ENCODE measurements around the gene DLG2.

The DLG2 gene

DNA sequence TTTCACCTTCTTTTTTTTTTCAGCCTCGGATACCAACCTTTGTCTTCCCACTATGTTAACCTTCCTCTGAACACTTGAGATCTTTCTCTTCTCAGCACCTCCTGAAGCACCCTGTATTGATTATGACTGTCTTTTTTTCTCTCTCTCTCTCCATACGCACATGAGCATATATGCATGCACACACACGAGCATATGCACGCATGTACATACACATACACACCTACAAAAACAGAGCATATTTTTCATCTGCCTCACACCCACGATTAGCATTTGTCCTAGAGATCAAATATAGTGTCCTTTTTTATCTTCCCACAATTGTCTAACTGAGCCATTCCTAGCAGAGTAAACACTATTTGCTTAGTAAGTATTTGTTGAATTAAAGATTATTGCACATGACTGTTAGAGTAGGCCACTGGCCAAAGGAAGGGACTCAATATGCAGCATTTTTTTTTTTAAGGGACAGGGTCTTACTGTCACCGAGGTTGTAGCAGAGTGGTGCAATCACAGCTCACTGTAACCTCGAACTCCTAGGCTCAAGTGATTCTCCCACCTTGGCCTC, 1718.8 kb downstream of the DLG2 start:
- DNase-seq (ENCODE audit: low read depth in 4 of 4, low spot score in 1 of 4), result no peak

DNA sequence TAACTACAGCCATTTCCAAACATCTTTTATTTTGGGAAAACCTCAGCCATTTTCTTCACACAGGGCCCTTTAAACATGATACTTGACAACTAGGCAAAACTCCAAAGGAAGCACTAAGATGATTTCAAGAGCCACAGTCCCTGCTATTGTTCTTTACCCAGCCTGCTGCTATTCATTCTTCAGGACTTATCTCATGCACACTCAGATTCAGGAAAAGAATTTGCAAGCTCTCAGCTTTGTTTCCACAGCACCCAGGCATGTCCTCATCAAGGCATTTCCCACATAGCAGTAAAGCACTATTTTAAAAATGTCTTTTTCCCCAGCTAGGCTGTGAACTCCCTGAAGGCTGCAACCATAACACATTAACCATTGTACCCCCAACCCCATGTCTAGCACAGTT, 1731.6 kb downstream of the DLG2 start:
- DNase-seq (ENCODE audit: low read depth in 4 of 4, low spot score in 1 of 4), result no peak

DNA sequence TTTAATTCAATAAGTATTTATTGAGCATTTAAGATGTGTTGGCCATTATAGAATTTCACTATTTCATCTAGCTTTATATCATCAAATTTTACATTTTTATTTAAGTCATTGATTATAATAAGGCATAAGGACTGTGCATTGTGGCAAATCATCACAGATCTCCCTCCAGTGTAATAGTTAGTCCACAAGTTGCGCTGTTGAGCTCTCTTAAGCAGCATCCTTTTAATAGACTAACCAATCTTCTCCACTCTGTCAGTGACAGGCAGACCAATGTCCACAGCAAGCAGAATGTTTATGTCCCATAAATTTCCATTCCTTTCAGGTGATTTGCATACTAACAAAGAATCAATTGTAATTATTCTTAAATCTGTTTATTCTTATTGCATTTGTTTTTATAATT, 1745.7 kb downstream of the DLG2 start:
- no peak for DNase-seq (ENCODE audit: low read depth in 4 of 4, low spot score in 1 of 4)

DNA sequence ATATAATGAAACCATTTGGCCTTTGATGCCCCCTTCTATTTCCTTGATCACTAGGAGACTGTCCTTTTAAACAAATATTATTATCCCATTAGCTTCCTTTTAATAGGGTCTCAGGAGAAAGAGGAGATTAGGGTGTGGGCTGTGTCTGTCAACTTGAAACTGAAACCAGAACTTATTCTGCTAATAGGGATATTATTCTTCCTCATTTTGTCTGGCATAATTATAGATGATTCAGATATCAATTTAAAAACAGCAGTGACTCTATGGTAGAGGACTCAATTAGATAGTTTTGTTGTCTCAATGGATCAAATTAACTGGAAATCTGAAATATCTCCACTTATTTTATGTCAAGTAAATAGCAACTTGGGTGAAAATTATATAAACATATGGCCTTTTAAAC, 1756.1 kb downstream of the DLG2 start:
- DNase-seq (ENCODE audit: low read depth in 4 of 4, low spot score in 1 of 4), result no peak

DNA sequence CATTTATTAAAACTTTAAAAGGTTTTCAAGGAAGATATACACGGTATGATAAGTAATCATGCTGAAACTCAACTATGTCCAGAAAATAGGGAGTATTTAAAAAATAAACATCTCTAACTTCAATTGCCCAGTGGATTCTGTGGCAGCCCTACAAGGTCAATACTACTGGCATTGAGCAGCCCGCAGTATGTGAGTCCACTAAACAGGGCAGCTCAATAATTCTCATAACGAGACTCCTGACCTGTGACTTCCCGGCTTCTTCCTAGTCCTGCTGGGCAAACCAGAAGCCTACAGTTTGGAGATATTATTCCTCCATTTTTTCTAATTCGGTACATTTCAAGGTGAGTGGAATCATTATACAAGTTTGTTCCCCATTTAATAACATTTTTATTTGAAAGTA, 1760.5 kb downstream of the DLG2 start:
- no peak for DNase-seq (ENCODE audit: low read depth in 4 of 4, low spot score in 1 of 4)

DNA sequence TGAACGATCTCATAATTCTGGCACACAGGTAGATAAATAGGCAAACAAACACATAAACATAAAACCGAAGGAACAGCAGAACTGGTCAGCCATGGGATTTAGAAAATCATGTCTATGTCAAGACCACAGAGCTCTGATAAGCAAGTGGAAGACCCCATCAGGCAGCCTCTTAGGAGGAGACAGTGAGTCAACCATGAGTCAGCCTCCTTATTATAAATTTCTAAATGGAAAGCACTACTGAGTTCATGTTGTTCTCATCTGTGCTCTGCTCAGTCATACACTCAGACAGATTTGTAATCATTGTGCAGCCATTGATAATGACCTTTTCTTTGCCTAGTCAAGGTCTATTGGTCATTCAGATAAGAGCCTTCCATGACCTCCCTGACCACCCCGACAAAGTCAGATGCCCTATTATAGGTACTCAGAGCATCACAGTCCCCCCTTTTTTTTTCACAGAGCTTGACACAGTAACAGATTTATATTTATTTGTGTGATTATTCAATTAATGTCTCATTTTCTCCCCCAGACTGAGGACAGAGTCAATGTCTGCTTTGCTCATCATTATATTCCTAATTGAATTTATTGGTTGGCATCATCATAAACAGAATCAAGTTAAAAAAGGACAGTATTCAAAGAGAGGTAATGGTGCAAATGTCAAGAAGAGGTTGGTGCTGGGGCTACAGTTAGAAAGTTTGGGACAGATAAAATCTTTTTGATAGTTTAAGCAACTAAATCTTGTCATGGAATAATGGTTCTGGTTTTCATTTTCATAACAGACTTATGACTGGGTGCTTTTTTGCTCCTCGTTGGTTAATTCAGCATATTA, 1761.3 kb downstream of the DLG2 start:
- no peak for DNase-seq (ENCODE audit: low read depth in 4 of 4, low spot score in 1 of 4)

DNA sequence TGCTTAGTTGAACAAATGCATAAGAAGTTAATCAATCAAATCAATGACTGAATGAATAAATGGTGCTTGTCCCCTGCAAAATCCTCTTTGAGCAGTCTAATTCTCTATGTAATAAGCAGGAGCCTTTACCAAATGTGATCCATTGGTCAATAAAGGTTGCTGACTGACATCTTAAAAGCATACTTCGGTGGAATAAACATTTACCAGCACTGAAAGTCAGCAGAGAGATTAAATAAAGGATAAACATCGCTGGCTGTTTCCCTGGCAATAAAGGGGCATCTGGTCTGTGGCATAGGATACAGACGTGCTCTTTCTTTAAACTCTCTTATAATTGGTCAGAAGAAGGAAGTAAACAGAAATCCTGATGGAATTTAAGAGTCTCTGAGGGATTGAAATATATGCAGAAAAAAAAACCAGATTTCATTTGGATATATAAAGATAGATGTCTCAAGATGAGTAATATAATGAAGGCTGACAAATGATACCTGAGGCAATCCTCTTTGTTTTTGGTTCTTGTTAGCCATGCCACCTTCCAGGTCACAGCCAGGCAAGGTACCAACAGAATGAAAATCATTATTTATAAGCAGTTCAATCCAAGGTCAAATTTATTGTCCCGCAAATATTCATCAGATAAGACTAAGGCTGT, 1762.6 kb downstream of the DLG2 start:
- no peak for DNase-seq (ENCODE audit: low read depth in 4 of 4, low spot score in 1 of 4)

DNA sequence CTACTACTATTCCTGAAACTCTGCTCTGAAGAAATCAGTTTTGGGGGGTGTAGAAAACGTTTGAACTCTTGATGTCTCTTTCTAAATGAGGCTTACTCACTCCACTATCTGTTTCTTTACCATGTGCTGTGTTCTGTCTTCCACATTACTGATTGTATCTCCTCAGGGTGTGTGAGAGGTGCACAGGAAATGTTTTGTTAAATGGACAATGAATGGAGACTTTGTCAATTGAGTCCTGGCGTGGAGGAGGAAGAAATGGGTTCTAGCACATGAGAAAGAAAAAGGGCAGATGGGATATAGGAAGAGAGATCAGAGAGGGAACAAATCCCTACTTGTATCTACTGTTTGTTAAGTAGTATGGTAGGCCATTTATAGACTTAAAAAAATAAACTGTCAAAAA, 1763.9 kb downstream of the DLG2 start:
- no peak for DNase-seq (ENCODE audit: low read depth in 4 of 4, low spot score in 1 of 4)

DNA sequence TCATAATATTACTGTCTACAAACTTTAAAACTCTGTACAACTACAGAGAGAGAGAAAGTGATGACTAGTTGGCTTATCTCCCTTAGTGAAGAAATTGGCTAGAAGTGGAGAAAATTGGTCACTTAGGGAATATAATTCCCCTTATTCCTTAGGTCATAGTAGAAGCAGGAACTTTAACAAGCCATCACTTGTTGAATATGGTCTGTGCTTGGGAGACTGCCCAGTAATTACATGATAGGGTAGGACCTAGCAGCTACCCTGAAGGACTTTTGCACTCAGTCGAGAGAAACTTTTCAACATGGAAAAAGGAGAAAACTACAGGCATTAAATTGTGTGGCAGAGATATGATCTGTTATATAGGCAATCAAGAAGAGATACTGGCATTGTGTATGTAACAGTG, 1764.5 kb downstream of the DLG2 start:
- DNase-seq (ENCODE audit: low read depth in 4 of 4, low spot score in 1 of 4), result no peak

DNA sequence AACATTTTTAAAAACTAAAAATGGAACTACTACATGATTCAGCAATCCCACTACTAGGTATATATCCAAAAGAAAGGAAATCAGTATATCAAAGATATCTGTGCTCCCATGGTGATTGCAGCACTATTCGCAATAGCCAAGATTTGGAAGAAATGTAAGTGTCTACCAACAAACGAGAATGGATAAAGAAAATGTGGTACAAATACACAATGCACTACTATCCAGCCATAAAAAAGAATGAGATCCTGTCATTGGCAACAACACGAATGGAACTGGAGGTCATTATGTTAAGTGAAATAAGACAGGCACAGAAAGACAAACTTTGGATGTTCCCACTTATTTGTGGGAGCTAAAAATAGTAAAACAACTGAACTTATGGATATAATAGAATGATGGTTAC, 1765.1 kb downstream of the DLG2 start:
- DNase-seq (ENCODE audit: low read depth in 4 of 4, low spot score in 1 of 4), result no peak

DNA sequence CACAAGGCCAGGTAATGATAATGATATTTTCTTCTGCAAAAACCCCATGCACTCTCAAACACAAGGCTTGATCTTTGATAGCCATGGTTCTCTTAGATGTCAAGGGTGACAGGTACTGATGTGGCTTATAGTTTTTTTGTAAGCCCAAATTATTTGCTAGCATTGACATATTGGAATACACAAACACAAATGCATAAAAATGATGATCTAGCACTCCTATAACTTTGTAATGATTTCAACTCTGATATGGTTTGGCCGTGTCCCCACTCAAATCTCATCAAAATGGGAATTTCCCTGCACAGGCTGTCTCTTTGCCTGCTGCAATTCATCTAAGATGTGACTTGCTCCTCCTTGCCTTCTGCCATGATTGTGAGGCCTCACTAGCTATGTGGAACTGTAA, 1768.5 kb downstream of the DLG2 start:
- no peak for DNase-seq (ENCODE audit: low read depth in 4 of 4, low spot score in 1 of 4)

DNA sequence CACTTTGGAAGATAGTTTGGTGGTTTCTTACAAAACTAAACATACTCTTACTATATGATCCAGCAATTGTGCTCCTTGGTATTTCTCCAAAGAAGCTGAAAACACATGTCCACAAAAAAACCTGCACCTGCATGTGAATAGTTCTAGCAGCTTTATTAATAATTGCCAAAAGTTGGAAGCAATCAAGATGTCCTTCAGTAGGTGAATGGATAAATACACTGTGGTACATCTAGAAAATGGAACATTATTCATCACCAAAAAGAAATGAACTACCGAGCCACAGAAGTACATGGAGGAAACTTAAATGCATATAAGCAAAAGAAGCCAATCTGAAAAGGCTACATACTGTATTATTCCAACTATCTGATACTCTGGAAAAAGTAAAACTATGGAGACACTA, 1771.9 kb downstream of the DLG2 start:
- no peak for DNase-seq (ENCODE audit: low read depth in 4 of 4, low spot score in 1 of 4)

DNA sequence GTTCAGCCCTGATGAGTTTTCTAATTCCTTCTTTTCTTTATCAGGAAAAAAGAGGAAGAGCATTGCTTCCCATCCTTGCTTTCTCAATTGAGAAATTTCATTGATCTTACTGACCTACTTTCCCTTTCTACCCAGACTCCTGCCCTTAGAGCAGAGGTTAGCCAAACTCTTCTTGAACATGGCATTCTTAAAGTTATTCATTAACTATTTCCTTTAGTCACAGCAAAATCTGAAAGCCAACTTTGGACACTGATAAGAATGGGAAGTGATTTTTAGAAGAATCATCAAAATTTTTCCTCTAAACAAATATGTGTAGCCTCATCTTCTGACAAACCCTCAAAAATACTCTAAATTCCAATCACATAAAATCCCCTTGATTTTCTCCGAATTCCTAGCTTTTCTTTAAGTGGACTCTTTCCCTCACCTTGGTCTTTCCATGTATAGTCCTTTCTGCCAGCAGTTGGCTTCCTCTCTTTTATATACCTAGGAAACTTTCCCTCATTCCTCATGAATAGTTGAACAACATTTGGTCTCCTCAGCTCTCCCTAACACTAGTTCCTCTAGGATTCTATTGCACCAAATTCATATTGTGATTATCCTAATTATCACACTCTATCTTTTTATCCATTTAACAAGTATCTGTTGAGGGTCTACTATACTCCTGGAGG, 1774.2 kb downstream of the DLG2 start:
- DNase-seq (ENCODE audit: low read depth in 4 of 4, low spot score in 1 of 4), result no peak

DNA sequence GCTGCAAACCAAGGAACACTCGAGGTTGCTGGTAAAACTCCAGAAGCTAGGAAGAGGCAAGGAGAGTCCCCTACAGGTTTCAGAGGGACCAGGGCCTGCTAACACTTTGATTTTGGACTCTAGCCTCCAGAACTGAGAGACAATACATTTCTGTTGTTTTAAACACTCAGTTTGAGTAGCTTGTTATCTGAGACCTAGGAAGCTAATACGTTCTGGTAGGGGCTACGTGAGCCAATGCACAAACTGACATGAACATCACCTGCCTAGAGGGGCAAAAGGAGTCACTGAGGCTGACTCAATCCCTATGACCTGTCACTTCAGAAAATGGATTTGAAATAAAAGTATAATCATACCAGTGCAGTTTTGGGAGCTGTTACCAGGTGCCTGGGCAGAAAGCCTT, 1775.1 kb downstream of the DLG2 start:
- no peak for DNase-seq (ENCODE audit: low read depth in 4 of 4, low spot score in 1 of 4)

DNA sequence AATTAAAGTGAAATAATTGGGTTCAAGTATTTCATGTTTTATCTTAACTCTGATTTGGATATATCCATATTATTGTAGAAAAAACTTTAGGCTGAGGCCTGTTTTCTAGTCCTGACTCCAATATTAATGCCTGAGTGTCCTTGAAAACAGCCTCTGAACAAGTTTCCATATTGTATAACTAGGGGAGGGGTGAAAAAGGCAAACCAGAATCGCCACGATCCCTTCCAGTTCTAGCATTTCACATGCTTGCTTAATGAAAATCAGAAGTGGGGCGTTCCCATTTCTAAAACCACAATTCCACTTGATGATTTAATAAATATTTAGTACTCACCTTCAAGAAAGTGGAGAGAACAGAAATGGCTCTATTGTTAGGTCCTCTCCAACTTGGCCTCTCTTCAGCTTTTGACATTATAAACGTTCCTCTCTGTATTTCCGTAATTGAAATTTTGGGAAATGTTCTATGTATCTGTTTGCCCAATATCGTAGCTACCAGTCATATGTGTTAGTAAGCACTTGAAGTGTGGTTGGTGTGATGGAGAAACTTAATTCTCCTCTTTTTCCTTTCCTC, 1779.6 kb downstream of the DLG2 start:
- no peak for DNase-seq (ENCODE audit: low read depth in 4 of 4, low spot score in 1 of 4)

DNA sequence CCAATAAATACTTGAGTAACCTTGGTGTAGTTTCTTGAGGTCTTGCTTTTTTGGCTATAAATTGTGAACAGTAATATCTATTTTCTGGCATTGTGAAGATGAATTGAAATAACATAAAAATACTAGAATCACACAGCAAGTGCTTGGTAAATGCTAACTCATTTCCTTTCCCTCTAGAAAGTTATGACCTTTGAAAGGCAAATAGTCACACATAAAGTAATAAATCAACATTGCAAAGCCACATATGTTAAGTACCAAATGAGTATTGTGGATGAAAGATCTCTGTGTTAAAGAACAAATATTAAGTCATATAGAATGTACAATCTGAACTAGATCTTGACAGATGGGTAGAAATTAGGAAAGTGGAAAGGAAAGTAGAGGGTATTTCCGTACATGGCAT, 1781.3 kb downstream of the DLG2 start:
- no peak for DNase-seq (ENCODE audit: low read depth in 4 of 4, low spot score in 1 of 4)

DNA sequence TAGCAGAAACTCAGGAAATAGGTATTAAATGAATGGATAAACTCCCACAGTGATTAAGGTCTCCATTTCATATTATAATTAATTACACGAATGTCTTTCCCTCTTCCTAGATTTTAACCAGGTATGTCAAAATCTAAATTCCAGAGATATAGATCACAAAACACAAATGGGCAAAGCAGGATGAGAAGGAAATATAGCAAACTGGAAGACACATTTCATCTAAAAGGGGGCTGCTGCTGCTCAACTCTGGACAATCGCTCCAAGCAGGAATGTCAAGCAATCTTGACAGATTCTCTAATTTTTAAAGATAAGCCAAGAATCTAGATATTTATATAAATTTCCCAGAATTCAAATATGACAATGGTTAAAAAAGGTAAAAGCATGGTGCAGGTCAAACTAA, 1786.8 kb downstream of the DLG2 start:
- DNase-seq (ENCODE audit: low read depth in 4 of 4, low spot score in 1 of 4), result no peak

DNA sequence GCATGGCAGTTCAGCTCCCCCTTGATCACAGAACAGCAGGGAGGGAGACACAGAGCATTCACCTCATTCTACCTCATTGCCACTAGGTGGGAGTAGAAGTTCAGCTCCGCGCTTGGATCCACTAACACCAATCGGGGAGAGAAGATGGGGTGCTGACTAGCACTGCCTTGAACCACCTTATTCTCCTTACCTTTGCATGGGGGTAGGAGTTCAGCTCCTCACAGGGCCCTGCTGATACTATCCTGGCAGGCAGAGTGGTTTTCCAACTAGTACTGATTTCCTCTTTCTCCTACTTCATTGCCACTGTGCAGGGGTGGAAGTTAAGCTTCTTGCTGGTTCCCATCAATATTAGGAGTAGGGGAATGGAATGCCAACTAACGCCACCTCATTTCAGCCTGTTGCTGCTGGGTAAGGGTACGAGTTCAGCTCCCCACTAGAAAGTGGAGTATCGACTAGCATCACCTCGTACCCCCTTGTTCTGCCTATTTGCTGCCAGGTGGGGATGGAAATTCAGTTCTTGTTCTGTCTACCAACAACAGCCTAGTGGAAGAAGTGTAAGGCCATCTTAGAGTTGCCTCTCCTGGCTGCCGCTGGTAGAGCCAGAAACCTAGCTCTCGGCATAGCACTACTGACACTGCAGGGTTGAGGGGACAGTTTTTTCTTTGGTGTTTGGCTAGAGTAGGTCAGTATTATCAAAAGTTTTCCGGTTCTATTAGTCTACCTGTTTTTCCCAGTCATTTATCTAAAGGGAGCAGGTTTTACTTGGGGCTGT, 1790.1 kb downstream of the DLG2 start:
- no peak for DNase-seq (ENCODE audit: low read depth in 4 of 4, low spot score in 1 of 4)

DNA sequence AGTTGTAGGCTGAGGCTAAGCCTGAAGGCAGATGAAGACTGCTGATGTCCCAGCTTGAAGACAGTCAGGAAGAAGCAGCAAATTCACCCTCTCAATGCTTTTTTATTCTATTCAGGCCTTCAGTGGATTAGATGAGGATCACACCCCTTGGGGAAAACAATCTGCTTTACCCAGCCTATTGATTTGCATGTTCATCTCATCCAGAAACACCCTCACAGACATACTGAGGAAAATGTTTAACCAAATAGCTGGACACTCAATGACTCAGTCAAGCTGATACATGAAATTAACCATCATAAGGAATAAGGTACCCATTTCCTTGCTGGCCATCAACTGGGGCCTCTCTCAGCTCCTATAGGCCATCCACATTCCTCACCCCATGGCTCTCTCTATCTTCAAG, 1791.1 kb downstream of the DLG2 start:
- DNase-seq (ENCODE audit: low read depth in 4 of 4, low spot score in 1 of 4), result no peak

DNA sequence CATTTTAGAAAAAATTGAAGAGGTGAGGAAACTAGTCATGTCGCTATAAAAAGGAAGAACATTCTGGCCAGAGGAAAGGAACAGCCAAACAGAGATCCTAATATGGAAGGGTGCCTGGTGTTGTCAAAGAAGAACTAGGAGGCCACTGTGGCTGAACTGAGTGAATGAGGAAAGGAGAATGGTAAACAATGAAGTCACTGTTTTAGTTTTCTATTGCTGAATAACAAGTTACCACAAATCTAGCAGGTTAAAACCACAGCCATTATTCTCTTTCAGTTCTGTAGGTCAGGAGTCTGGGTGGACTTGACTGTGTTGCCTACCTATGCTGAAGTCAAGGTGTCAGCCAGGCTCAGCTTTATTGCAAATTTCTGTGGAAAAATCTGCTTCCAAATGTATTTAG, 1791.7 kb downstream of the DLG2 start:
- DNase-seq (ENCODE audit: low read depth in 4 of 4, low spot score in 1 of 4), result no peak

DNA sequence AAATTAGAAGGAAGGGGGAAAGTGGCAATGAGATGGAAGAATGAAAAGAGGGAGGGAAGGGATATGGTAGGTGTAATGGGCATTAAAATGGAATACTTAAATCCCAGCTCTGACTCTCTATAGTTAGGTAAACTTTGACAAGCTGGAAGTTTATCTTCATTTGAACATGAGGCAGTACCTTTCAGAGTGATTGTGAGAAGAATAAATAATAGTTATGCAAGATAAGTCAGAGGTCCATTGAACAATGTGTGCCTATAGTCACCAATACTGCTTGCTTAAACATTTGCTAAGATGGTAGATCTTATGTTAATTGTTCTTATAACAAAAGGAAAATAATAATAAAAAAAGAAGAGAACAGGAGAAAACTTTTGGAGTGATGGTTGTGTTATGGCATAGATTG, 1795.2 kb downstream of the DLG2 start:
- DNase-seq (ENCODE audit: low read depth in 4 of 4, low spot score in 1 of 4), result no peak

All from stimulated activated CD4-positive, alpha-beta T cell treated with anti-CD3 and anti-CD28 coated beads, Interleukin-1b, Interleukin-23, amount 100 ng/mL, for 24 hours (primary cell).